HG03457 (cell line): ENCODE data around the gene TSHZ2.
"Not testable (repeated sequence)": the region's sequence is repeated elsewhere in the genome, so short reads cannot be mapped to it uniquely, and the experiment has no call there.

Experiments
- ATAC-seq: cut with Tn5 transposase; IDR thresholded peaks from one replicate; pipeline ENCODE4 v1.9.1; 2021; ENCODE audit warnings: moderate number of reproducible peaks; ENCODE audit not compliant: unreplicated experiment

Gene TSHZ2

DNA sequence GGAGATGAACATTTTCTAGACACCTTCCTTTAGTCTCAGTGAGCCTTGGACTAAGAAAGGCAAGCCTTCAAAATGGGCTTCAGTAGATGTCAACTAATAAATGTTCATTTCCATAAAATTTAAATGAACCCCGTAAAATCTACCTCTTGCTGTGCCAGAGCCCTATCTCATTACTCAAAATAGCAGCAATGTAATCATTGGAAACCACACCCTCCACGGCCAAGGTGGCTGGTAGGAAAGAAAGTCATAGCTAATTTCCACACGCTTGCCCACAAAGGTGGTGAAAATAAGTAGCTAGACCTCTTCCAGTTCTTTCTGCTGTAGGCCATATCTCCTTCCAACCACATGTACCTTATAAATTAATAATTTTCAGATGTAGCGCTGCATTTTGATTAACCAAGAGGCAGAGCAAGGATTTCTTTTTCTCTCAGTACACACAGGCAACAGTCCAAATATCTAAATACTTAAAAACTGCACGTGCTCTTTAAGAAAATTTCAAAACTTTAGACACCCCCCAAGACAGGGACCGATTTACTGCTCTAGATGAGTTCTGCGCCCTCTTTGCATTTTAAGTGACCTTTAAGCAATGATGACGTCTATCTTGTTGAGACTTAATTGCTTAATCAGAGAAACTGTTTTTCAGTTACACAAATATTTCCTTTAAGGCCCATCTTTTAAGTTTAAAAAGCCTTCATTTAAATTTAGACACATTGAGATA lies 330.7 kb downstream of the TSHZ2 start:
- ATAC-seq: no peak

DNA sequence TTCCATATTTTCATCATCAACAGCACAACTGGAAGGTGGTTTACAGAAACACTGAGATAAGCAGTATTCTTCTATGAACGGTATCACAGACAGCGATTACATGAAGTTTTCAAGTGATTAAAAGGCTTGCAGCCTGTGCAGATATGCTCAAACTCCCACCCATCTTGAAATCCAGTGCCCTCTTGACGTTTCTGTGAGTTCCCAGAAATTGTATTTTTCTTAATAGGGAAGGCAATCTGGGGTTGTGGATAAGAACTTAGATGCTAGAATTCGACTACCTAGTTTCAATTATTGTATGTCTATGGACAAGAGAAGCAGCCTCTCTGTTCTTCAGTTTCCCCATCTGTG lies 331.2 kb downstream of the TSHZ2 start:
- ATAC-seq: no peak

- ATAC-seq: no peak
Measured at GRCh38 chr20:53304146-53304545, 332.0 kb downstream of the TSHZ2 start.

DNA sequence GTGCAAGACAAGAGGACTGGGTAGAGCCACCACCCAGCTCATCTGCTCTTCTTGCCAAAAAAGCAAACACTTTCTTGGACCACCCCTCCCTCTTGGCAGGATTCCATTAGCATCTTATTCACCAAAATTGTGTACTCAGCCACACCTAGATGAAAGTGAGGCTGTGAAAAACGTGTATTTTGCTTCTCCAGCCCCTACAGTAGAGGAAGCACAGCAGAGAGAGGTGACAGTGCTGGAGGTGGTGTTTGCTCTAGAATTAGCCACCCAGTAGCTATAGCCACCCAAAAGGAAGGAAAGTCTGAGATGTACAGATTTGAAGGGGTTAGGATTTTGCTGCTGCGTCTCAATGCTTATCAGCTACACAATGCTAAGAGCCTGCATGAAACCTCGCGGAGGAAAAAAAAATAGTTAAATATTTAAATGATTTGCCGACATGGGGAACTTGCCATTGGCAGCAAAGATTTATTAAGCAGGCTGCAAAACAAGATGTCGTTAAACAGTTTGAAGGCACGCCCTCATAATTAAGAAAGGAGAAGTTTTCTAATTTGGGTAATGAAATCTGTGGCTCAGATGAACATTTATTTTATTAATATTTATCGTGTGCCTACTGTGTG lies 334.1 kb downstream of the TSHZ2 start:
- ATAC-seq: no peak

DNA sequence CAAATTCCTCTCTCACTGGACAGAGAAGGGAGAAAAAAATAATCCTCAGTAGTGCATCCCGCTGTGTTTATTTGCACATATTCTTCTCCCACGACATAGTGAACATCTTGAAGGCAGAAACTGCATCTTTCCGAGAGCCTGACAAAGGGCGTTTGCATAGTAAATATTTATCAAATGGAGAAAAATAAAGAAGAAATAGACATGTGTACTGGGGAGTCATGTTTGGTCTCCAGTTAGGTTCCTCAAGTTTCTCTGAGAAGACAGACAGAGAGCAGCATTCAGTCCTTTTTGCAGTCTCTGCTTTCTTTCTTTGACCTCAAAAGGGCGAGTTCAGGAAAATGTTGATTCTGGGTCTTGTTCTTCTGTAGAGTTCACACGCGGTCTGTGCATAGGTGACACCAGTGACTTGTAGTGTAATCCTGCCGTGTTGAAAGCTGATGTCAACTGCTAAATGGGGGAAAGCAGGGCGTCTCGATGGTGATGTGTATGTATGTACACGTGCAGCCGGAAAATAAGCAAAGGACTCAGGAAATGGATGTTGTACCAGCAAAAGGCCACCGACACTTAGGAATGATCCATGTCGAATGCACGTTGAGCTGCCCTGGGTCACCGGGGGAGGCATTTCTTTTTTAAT lies 335.9 kb downstream of the TSHZ2 start:
- ATAC-seq: no peak

DNA sequence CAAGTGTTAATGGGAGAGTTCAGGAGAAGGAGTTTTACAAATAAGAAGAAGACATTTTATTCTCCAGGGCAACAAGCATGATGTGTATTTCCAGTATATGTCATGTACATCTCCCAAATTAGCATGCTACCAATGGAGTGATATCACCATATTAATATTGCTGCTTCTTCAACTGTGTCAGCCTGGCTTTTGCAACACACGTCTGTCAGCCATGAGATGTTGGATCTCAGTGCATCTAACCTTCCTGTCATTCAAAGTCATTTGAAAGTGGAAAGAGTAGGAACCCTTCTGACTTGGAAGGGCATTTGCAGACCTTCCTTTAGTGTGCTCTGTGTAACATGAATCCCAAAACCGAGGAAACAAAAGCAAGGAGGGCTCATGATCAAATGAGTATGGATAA lies 337.4 kb downstream of the TSHZ2 start:
- no peak for ATAC-seq

GRCh38 chr20:53312957-53313356 lies 340.8 kb downstream of the TSHZ2 start:
- no peak for ATAC-seq

DNA sequence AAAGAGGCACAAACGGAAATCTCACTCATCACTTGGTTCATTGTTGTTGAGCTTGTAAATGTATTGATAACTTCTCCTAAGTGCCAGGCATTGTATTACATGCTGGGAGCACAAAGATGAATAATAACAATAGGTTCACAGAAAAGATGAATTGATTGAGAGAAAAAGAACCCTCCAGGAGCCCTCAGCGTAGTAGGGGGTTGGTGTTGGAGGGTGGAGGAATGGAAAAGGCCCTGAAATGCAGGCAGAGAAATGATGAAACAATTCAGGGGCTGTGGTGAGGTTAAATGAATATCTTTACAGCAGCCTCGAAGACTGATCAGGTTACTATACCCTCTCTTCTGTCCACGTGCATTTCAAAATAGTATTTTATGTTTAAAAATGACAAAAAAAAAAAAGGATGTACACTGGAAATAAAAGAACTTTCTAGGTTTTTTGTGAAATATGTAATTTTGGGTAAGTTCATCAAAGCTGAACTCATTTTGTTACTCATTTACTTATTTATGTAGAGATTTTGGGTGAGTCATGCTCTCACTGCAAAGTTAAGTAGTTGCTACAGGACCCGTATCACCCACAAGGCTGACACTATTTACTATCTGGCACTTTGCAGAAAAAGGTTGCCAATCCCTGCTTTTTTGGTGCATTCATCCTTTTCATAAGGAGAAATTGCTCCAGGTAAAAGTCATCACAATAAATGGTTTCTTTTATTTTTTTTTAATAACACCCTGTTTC lies 344.2 kb downstream of the TSHZ2 start:
- ATAC-seq: no peak

GRCh38 chr20:53319200-53319599 lies 347.0 kb downstream of the TSHZ2 start:
- no peak for ATAC-seq

- no peak for ATAC-seq
Measured at GRCh38 chr20:53319716-53320115, 347.6 kb downstream of the TSHZ2 start.

GRCh38 chr20:53320701-53321100 lies 348.5 kb downstream of the TSHZ2 start:
- no peak for ATAC-seq

- no peak for ATAC-seq
Measured at GRCh38 chr20:53321596-53321995, 349.4 kb downstream of the TSHZ2 start.

- no peak for ATAC-seq
Measured at GRCh38 chr20:53322651-53323050, 350.5 kb downstream of the TSHZ2 start.

DNA sequence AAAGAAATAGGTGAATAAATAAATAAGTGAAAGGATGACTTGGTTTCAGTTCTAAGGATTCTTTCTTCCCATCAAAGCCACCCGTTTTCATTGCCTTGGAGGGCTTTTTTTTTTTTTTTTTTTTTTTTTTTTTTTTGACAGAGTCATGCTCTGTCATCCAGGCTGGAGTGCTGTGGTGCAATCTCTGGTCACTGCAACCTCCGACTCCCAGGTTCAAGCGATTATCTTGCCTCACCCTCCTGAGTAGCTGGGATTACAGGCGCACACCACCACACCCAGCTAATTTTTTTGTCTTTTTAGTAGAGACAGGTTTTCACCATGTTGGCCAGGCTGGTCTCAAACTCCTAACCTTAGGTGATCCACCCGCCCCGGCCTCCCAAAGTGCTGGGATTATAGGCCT lies 351.3 kb downstream of the TSHZ2 start:
- ATAC-seq: not testable (repeated sequence)

- ATAC-seq: no peak
Measured at GRCh38 chr20:53324816-53325215, 352.7 kb downstream of the TSHZ2 start.

GRCh38 chr20:53328961-53329360 lies 356.8 kb downstream of the TSHZ2 start:
- no peak for ATAC-seq

DNA sequence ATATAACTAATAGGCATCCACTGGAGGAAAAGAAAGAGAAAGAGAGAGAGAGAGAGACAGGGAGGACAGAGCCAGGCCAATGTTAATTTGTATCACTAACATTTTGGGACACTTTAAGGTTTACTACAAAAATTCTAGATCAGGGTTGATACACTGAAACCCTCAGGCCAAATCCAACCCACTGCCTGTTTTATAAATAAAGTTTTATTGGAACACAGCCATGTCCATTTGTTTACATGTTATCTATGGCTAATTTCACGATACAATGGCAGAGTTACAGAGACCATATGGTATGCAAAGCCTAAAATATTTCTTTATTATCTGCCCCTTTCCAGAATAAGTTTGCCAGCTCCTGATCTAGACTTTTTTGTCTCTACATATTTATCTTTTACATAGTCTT lies 357.6 kb downstream of the TSHZ2 start:
- ATAC-seq: no peak

GRCh38 chr20:53330601-53331140 lies 358.5 kb downstream of the TSHZ2 start:
- ATAC-seq: no peak

DNA sequence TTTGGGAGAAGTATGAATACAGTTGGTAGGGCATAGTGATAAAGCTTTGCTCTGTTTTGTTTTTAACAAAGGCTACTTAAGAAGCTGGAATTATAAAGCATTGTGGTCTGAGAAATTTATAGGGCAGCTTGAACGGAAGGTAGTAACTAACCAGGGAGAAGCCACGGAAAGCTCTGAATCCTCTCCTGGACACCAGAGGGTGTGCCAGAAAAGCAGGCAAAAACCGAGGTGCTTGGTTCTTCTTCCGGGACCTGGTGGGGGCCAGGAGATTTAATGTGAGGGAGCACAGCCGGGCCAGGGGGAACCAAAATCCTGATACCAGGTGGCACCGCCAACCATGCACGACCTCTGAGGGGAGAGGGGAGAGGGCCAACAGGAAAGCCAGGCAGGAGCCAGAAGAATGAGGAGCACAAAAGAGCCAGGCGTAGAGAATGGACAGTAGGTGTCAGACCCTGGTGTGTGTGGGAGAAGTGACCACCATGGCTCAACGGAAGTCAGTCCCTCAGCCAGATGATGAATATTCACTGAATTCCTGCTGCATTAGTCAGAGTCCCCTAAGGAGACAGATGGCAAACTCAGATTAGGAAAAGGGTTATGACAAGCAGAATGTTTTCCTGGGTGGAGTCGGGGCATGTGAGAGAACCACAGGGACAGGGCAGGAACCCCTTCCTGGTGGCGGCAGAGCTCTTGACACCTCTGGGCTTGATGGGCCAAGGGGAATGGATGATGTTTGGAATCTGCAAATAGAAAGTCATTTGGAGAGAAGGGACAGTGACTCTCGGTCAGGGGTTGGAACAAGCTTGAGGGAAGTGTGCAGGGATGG lies 359.2 kb downstream of the TSHZ2 start:
- no peak for ATAC-seq

GRCh38 chr20:53332022-53332837 lies 360.1 kb downstream of the TSHZ2 start:
- no peak for ATAC-seq
